Mesenchymal stem cell (in vitro differentiated cells and primary cell): ENCODE measurements around the gene SHCBP1. TPM values are rescaled to one million over a fixed set of nuclear protein-coding genes. Genes with fewer than 3 reads are reported as not detected.
A peak's percentile ranks its signal among the peaks of the same experiment; 100 is the strongest.

Experiments used
- DNase-seq: peaks from one replicate; pipeline ENCODE4 v3.0.0-alpha.2; 2013
- H2AFZ ChIP-seq: one replicate; pipeline ENCODE4 v1.6.1; 2013; ENCODE audit warnings: low read depth, mild to moderate bottlenecking, control low read depth, inconsistent platforms, low read length, moderate library complexity
- H2AK5ac ChIP-seq: 2 replicates; pipeline ENCODE4 v1.6.1; 2013; ENCODE audit warnings: low read length, moderate library complexity, mild to moderate bottlenecking, inconsistent platforms; ENCODE audit not compliant: severe bottlenecking
- H2BK120ac ChIP-seq: one replicate; pipeline ENCODE4 v1.6.1; 2013; ENCODE audit warnings: low read depth, mild to moderate bottlenecking, inconsistent platforms, low read length, moderate library complexity
- H2BK12ac ChIP-seq, 2 experiments: one replicate each; pipeline ENCODE4 v1.6.1; 2013; ENCODE audit warnings: inconsistent platforms in 2 of 2, low read length in 2 of 2, mild to moderate bottlenecking in 2 of 2, moderate library complexity in 2 of 2, control low read depth in 1 of 2
- H2BK15ac ChIP-seq: one replicate; pipeline ENCODE4 v1.6.1; 2013; ENCODE audit warnings: mild to moderate bottlenecking, low read depth, inconsistent platforms; ENCODE audit not compliant: poor library complexity, severe bottlenecking
- H2BK5ac ChIP-seq: 2 replicates; pipeline ENCODE4 v1.6.1; 2013; ENCODE audit warnings: low read depth, mild to moderate bottlenecking, low read length, control low read depth, inconsistent platforms; ENCODE audit not compliant: poor library complexity, severe bottlenecking
- H3K14ac ChIP-seq, 2 experiments: one replicate each; pipeline ENCODE4 v1.6.1; 2013; ENCODE audit warnings: inconsistent platforms in 2 of 2, low read length in 2 of 2, control low read depth in 1 of 2, mild to moderate bottlenecking in 1 of 2, moderate library complexity in 1 of 2
- H3K18ac ChIP-seq, 2 experiments: one replicate each; pipeline ENCODE4 v1.6.1; 2013; ENCODE audit warnings: inconsistent platforms in 2 of 2, low read length in 2 of 2, control low read depth in 1 of 2, low read depth in 1 of 2, mild to moderate bottlenecking in 1 of 2
- H3K23ac ChIP-seq, 2 experiments: one replicate each; pipeline ENCODE4 v1.6.1; 2013; ENCODE audit warnings: inconsistent platforms in 2 of 2, low read length in 2 of 2, mild to moderate bottlenecking in 2 of 2, moderate library complexity in 2 of 2, control low read depth in 1 of 2
- H3K27ac ChIP-seq: 2 replicates; pipeline ENCODE4 v1.5.1; 2013; ENCODE audit warnings: mild to moderate bottlenecking, moderate library complexity, low read length, control low read depth, inconsistent platforms; ENCODE audit not compliant: poor library complexity, severe bottlenecking
- H3K27me3 ChIP-seq, 2 experiments: 2 replicates each; pipeline versions ENCODE4 v1.6.1 to v1.7.0; 2013; ENCODE audit warnings: low read length in 2 of 2, mild to moderate bottlenecking in 2 of 2, moderate library complexity in 2 of 2, control low read depth in 1 of 2, inconsistent platforms in 1 of 2; ENCODE audit not compliant: control insufficient read depth in 1 of 2, insufficient read depth in 1 of 2
- H3K36me3 ChIP-seq, 2 experiments: 2 replicates each; pipeline versions ENCODE4 v1.6.1 to v1.7.0; 2013; ENCODE audit warnings: low read length in 2 of 2, control low read depth in 1 of 2, inconsistent platforms in 1 of 2, low read depth in 1 of 2, mild to moderate bottlenecking in 1 of 2; ENCODE audit not compliant: insufficient read depth in 2 of 2, control insufficient read depth in 1 of 2
- H3K4ac ChIP-seq, 2 experiments: one replicate each; pipeline ENCODE4 v1.6.1; 2013; ENCODE audit warnings: inconsistent platforms in 2 of 2, low read length in 2 of 2, mild to moderate bottlenecking in 2 of 2, moderate library complexity in 2 of 2, control low read depth in 1 of 2, low read depth in 1 of 2
- H3K4me1 ChIP-seq: 2 replicates; pipeline ENCODE4 v1.6.1; 2013; ENCODE audit warnings: low read depth, low read length, control low read depth; ENCODE audit not compliant: control insufficient read depth, insufficient read depth
- H3K4me2 ChIP-seq: 2 replicates; pipeline ENCODE4 v1.6.1; 2013; ENCODE audit warnings: low read length, mild to moderate bottlenecking, inconsistent platforms; ENCODE audit not compliant: poor library complexity, severe bottlenecking
- H3K4me3 ChIP-seq, 2 experiments: 2 replicates each; pipeline versions ENCODE4 v1.5.1 to v1.7.0; 2013; ENCODE audit warnings: low read length in 2 of 2, mild to moderate bottlenecking in 2 of 2, control low read depth in 1 of 2, low read depth in 1 of 2; ENCODE audit not compliant: insufficient read depth in 1 of 2
- H3K79me1 ChIP-seq: replicated peaks from 2 replicates; pipeline ENCODE4 v1.6.1; 2013; ENCODE audit warnings: mild to moderate bottlenecking, control low read depth, low read length, inconsistent platforms; ENCODE audit not compliant: poor library complexity, severe bottlenecking
- H3K9ac ChIP-seq: 2 replicates; pipeline ENCODE4 v1.7.0; 2013; ENCODE audit warnings: mild to moderate bottlenecking, low read length, moderate library complexity
- H3K9me3 ChIP-seq: 2 replicates; pipeline ENCODE4 v1.7.0; 2013; ENCODE audit warnings: mild to moderate bottlenecking, low read length; ENCODE audit not compliant: control insufficient read depth
- H4K8ac ChIP-seq: one replicate; pipeline ENCODE4 v1.6.1; 2013; ENCODE audit warnings: inconsistent platforms, mild to moderate bottlenecking, low read length, moderate library complexity
- H4K91ac ChIP-seq: one replicate; pipeline ENCODE4 v1.6.1; 2013; ENCODE audit warnings: mild to moderate bottlenecking, low read length, inconsistent platforms
- WGBS: methylation state at CpG from one replicate; pipeline ENCODE4 v1.1.7; 2013; ENCODE audit warnings: mixed read lengths; 5-methylcytosine and 5-hydroxymethylcytosine counted together
- polyA plus RNA-seq, 2 experiments: library from polyadenylated mRNA; stranded (reverse); fragments of 200-250 nt; gene quantifications; one replicate each; pipeline ENCODE4 v1.2.3, GENCODE V29; 2013

The SHCBP1 gene, protein sequence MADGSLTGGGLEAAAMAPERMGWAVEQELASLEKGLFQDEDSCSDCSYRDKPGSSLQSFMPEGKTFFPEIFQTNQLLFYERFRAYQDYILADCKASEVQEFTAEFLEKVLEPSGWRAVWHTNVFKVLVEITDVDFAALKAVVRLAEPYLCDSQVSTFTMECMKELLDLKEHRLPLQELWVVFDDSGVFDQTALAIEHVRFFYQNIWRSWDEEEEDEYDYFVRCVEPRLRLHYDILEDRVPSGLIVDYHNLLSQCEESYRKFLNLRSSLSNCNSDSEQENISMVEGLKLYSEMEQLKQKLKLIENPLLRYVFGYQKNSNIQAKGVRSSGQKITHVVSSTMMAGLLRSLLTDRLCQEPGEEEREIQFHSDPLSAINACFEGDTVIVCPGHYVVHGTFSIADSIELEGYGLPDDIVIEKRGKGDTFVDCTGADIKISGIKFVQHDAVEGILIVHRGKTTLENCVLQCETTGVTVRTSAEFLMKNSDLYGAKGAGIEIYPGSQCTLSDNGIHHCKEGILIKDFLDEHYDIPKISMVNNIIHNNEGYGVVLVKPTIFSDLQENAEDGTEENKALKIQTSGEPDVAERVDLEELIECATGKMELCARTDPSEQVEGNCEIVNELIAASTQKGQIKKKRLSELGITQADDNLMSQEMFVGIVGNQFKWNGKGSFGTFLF
- 3.5 TPM for polyA plus RNA-seq (2013, experiment 1 of 2)
- polyA plus RNA-seq (2013, experiment 2 of 2): 3.5 TPM

DNA sequence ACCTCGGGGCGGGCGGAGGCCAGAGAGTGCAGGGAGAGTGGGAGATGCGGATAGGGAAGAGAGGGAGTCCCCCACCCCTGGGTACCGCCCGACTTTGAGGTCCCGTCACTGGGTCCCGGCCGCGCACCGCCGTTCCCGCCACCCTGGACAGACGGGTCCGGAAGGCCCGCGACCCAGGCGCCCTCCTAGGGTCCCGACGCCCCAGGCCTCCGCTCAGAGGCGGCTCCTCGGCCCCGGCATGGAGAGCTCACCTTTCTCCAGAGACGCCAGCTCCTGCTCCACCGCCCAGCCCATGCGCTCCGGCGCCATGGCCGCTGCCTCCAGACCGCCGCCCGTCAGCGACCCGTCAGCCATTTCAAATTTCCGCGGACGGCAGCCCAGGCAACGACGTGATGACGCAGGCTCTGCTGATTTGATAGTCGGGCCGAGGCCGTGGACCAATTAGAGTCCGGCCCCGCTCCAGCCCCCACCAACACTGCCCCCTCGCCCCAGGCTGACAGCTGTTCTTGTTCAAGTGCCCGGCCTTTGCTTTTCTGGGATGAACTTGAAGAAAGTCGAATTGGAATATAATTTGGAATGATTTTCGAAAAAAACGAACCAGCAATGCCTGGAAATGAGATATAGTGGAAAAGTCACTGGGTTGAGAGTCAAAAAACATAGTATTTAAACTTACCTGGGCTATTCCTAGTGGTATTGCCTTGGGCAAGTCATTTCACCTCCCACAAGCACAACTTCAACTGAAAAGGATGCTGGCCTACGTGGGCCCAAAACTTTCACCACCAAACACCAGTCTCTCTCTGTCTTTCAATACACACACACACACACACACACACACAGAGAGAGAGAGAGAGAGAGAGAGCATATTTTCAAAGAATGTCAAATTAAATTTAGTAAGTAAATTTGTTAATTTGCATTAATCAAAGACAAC lies at the start of gene SHCBP1:
Gene SHCBP1 (minus strand): TSS at position 374 of the 928 bp plus-strand sequence. CDS start 20 bp downstream, at position 354.
- Histone ChIP-seq H2BK15ac (no peak within 1 kb of the TSS), H3K18ac (no peak within 1 kb of the TSS), H3K23ac (no peak within 1 kb of the TSS), H3K79me1 (peaks cover 8% of the 10 kb centered on the region), H3K4me1 (peaks cover 6% of the 10 kb centered on the region), H2AK5ac (no peak within 1 kb of the TSS), H4K91ac (no peak within 1 kb of the TSS), H3K4me2 (peak within 1 kb of the TSS; percentile 99), H3K36me3 (peaks cover 0 to 4% of the 10 kb centered on the region in 2 experiments), H2AFZ (peak within 1 kb of the TSS; percentile 86), H2BK5ac (no peak within 1 kb of the TSS), H3K4me3 (peak within 1 kb of the TSS; percentile 91 to 92), H2BK120ac (no peak within 1 kb of the TSS), H4K8ac (peak within 1 kb of the TSS; percentile 12), H3K14ac (no peak within 1 kb of the TSS), H3K27ac (no peak within 1 kb of the TSS), H3K4ac (no peak within 1 kb of the TSS), H3K9me3 (no peaks in the 10 kb centered on the region), H3K9ac (peak within 1 kb of the TSS; percentile 86), H3K27me3 (no peaks in the 10 kb centered on the region), H2BK12ac (no peak within 1 kb of the TSS)
- under 1% methylated on average over 46 of the region's 52 CpGs for WGBS
- peak; percentile 92 for DNase-seq

DNA sequence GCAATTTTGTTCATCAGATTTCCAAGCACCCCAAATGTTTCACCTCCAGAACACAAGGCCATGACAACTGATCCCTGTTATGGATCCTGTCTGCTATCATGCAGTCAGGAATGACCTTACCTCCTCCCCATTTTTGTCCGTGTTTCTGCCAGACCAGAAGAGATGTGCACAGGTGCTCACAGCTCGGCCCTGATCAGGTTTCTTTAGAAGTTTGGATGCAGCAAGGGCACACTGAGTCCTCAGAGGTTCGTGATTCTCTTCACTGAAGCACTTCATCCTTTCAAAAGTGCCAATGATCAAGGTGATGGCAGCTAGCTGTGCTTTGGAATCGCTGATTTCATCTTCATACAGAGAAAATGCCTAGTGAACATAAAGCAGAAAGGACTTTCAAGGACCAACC lies 40.9 kb upstream of the SHCBP1 start:
- Histone ChIP-seq H2BK15ac (no peak overlapping the region), H3K14ac (no peak overlapping the region), H2AK5ac (no peak overlapping the region), H3K9me3 (no peaks in the 10 kb centered on the region), H2BK12ac (no peak overlapping the region), H3K23ac (no peak overlapping the region), H4K8ac (no peak overlapping the region), H3K27ac (no peak overlapping the region), H3K79me1 (peaks cover 9% of the 10 kb centered on the region), H3K4me1 (peaks cover 2% of the 10 kb centered on the region), H4K91ac (no peak overlapping the region), H3K9ac (no peak overlapping the region), H3K18ac (no peak overlapping the region), H2BK5ac (no peak overlapping the region), H3K4me3 (no peak overlapping the region), H3K36me3 (peaks cover 35 to 78% of the 10 kb centered on the region in 2 experiments), H3K27me3 (no peaks in the 10 kb centered on the region), H2BK120ac (no peak overlapping the region), H3K4ac (no peak overlapping the region), H2AFZ (no peak overlapping the region), H3K4me2 (no peak overlapping the region)
- 71% methylated on average over 4 of the region's 4 CpGs for WGBS
- DNase-seq: no peak

GRCh38 chr16:46658925-46659324 lies 37.7 kb upstream of the SHCBP1 start:
- Histone ChIP-seq H3K27ac (no peak overlapping the region), H2BK15ac (no peak overlapping the region), H2AK5ac (no peak overlapping the region), H3K23ac (no peak overlapping the region), H2BK12ac (no peak overlapping the region), H3K4me1 (peaks cover 2% of the 10 kb centered on the region), H3K9ac (no peak overlapping the region), H3K9me3 (no peaks in the 10 kb centered on the region), H3K4ac (no peak overlapping the region), H4K91ac (no peak overlapping the region), H2BK5ac (no peak overlapping the region), H3K79me1 (peaks cover 4% of the 10 kb centered on the region), H3K36me3 (peaks cover 25 to 68% of the 10 kb centered on the region in 2 experiments), H3K4me2 (no peak overlapping the region), H2BK120ac (no peak overlapping the region), H3K14ac (no peak overlapping the region), H3K18ac (no peak overlapping the region), H3K27me3 (no peaks in the 10 kb centered on the region), H4K8ac (no peak overlapping the region), H2AFZ (no peak overlapping the region), H3K4me3 (no peak overlapping the region)
- no peak for DNase-seq
- WGBS: 96% methylated on average over 1 of the region's 1 CpG
